Measurements from ENCODE around the gene XPNPEP3. TPM values are rescaled to one million over a fixed set of nuclear protein-coding genes. Genes with fewer than 3 reads are reported as not detected.

Gene XPNPEP3
- total and polyA plus RNA-seq, 2 donors from 2014 or later = 4.6 to 22.5 TPM

GRCh38 chr22:40972587-40972986, 115.6 kb downstream of the XPNPEP3 start:
- intact Hi-C loops (cut with DNase I) = no loop called here
- Histone ChIP-seq H3K9ac (ENCODE audit: low read length in 3 of 3) (no peak overlapping the region), H3K27me3 (ENCODE audit: control insufficient read depth, insufficient read depth, low read length) (no peaks in the 10 kb centered on the region), H3K9me3 (ENCODE audit: control insufficient read depth in 2 of 3, insufficient read depth in 1 of 3, low read length in 3 of 3) (no peaks in the 10 kb centered on the region), H3K4me3 (ENCODE audit: low read length in 3 of 3) (no peak overlapping the region), H3K36me3 (ENCODE audit: control insufficient read depth in 2 of 3, insufficient read depth in 3 of 3, low read length in 3 of 3) (peaks cover 2 to 24% (median 3%) of the 10 kb centered on the region in 3 donors), H3K4me1 (ENCODE audit: control insufficient read depth in 2 of 3, insufficient read depth in 2 of 3, low read depth in 1 of 3, low read length in 3 of 3) (no peaks in the 10 kb centered on the region), H3K27ac (ENCODE audit: low read depth in 2 of 2, low read length in 2 of 2) (no peak overlapping the region)
- FAIRE-seq (no peak), DNase-seq (no peak)
- TF ChIP-seq CTCF (IDR thresholded peaks at IDR 0.05; ENCODE audit: borderline replicate concordance, extremely low read depth, insufficient read depth) = no peak

GRCh38 chr22:40973144-40973543, 116.2 kb downstream of the XPNPEP3 start:
- H3K4me3 ChIP-seq (ENCODE audit: low read length in 3 of 3) = no peak overlapping the region
- no peaks in the 10 kb centered on the region for H3K27me3 ChIP-seq (ENCODE audit: control insufficient read depth, insufficient read depth, low read length)
- FAIRE-seq (no peak), DNase-seq (no peak)
- intact Hi-C loops (cut with DNase I) = no loop called here
- H3K9me3 ChIP-seq (ENCODE audit: control insufficient read depth in 2 of 3, insufficient read depth in 1 of 3, low read length in 3 of 3) = no peaks in the 10 kb centered on the region
- H3K36me3 ChIP-seq (ENCODE audit: control insufficient read depth in 2 of 3, insufficient read depth in 3 of 3, low read length in 3 of 3) = peaks cover 0 to 20% (median 3%) of the 10 kb centered on the region in 3 donors
- no peak overlapping the region for H3K27ac ChIP-seq (ENCODE audit: low read depth in 2 of 2, low read length in 2 of 2)
- TF ChIP-seq CTCF (IDR thresholded peaks at IDR 0.05; ENCODE audit: borderline replicate concordance, extremely low read depth, insufficient read depth) = no peak
- no peak overlapping the region for H3K9ac ChIP-seq (ENCODE audit: low read length in 3 of 3)
- no peaks in the 10 kb centered on the region for H3K4me1 ChIP-seq (ENCODE audit: control insufficient read depth in 2 of 3, insufficient read depth in 2 of 3, low read depth in 1 of 3, low read length in 3 of 3)

- H3K27me3 ChIP-seq (ENCODE audit: control insufficient read depth, insufficient read depth, low read length) = no peaks in the 10 kb centered on the region
- no peak overlapping the region for H3K9ac ChIP-seq (ENCODE audit: low read length in 3 of 3)
- no peaks in the 10 kb centered on the region for H3K4me1 ChIP-seq (ENCODE audit: control insufficient read depth in 2 of 3, insufficient read depth in 2 of 3, low read depth in 1 of 3, low read length in 3 of 3)
- FAIRE-seq (no peak), DNase-seq (no peak)
- intact Hi-C loops (cut with DNase I) = no loop called here
- no peak overlapping the region for H3K27ac ChIP-seq (ENCODE audit: low read depth in 2 of 2, low read length in 2 of 2)
- H3K36me3 ChIP-seq (ENCODE audit: control insufficient read depth in 2 of 3, insufficient read depth in 3 of 3, low read length in 3 of 3) = peaks cover 0 to 8% (median 3%) of the 10 kb centered on the region in 3 donors
- TF ChIP-seq CTCF (IDR thresholded peaks at IDR 0.05; ENCODE audit: borderline replicate concordance, extremely low read depth, insufficient read depth) = no peak
- H3K9me3 ChIP-seq (ENCODE audit: control insufficient read depth in 2 of 3, insufficient read depth in 1 of 3, low read length in 3 of 3) = no peaks in the 10 kb centered on the region
- H3K4me3 ChIP-seq (ENCODE audit: low read length in 3 of 3) = no peak overlapping the region
Observed at GRCh38 chr22:40975366-40975765, 118.4 kb downstream of the XPNPEP3 start.

Data from kidney (tissue), 14 donors.